DMS 273 (cell line): ENCODE data around the gene BTBD9.

ENCODE experiments used
- DNase-seq: peaks from one replicate; lab custom pipeline; 2025; ENCODE audit not compliant: unreplicated experiment; lab: John Stamatoyannopoulos, UW

The BTBD9 gene

GRCh38 chr6:38510205-38510604 is 129.5 kb downstream of the BTBD9 start:
- DNase-seq: no peak

- no peak for DNase-seq
These were observed 130.0 kb downstream of the BTBD9 start for GRCh38 chr6:38509713-38510112.

GRCh38 chr6:38508894-38509293 is 130.8 kb downstream of the BTBD9 start:
- peak; percentile 53 for DNase-seq

- DNase-seq: no peak
These were observed 131.4 kb downstream of the BTBD9 start for GRCh38 chr6:38508286-38508685.

- DNase-seq: no peak
These were observed 132.6 kb downstream of the BTBD9 start for GRCh38 chr6:38507173-38507572.

GRCh38 chr6:38505826-38506225 is 133.9 kb downstream of the BTBD9 start:
- DNase-seq: no peak

GRCh38 chr6:38504996-38505395 is 134.7 kb downstream of the BTBD9 start:
- no peak for DNase-seq

GRCh38 chr6:38503960-38504682 is 135.6 kb downstream of the BTBD9 start:
- DNase-seq: peak; percentile 61

GRCh38 chr6:38503032-38503773 is 136.5 kb downstream of the BTBD9 start:
- DNase-seq: peak; percentile 43

- DNase-seq: no peak
These were observed 137.3 kb downstream of the BTBD9 start for GRCh38 chr6:38502423-38502822.

- peak; percentile 81 for DNase-seq
These were observed 137.8 kb downstream of the BTBD9 start for GRCh38 chr6:38501931-38502330.

GRCh38 chr6:38499529-38500096 is 140.1 kb downstream of the BTBD9 start:
- no peak for DNase-seq

GRCh38 chr6:38498805-38499445 is 140.8 kb downstream of the BTBD9 start:
- no peak for DNase-seq

- DNase-seq: no peak
These were observed 141.6 kb downstream of the BTBD9 start for GRCh38 chr6:38498085-38498484.

- no peak for DNase-seq
These were observed 142.2 kb downstream of the BTBD9 start for GRCh38 chr6:38497546-38497945.

- DNase-seq: no peak
These were observed 143.7 kb downstream of the BTBD9 start for GRCh38 chr6:38495922-38496635.

GRCh38 chr6:38495518-38495917 is 144.2 kb downstream of the BTBD9 start:
- no peak for DNase-seq

- DNase-seq: peak; percentile 86
These were observed 145.7 kb downstream of the BTBD9 start for GRCh38 chr6:38493931-38494547.

GRCh38 chr6:38492031-38492430 is 147.7 kb downstream of the BTBD9 start:
- no peak for DNase-seq

- peak; percentile 96 for DNase-seq
These were observed 149.8 kb downstream of the BTBD9 start for GRCh38 chr6:38489951-38490350.

- DNase-seq: no peak
These were observed 152.3 kb downstream of the BTBD9 start for GRCh38 chr6:38487423-38487822.
